Panc1 (cell line): ENCODE measurements around the gene GPC6.

Source experiments
- POLR2AphosphoS5 ChIP-seq: IDR thresholded peaks from 2 replicates; pipeline ENCODE4 v1.6.1; 2012; ENCODE audit warnings: mild to moderate bottlenecking, low read depth, low read length, moderate library complexity
- TCF7L2 ChIP-seq: IDR thresholded peaks from 2 replicates; pipeline ENCODE4 v1.6.1; 2011; ENCODE audit warnings: mild to moderate bottlenecking, low read depth, low read length, inconsistent platforms
- TF ChIP-seq, protein P1 (sequence below): fragments of 450-650 bp; IDR thresholded peaks from 2 replicates; pipeline ENCODE4 v1.5.1; 2017; ENCODE audit warnings: mild to moderate bottlenecking
- TF ChIP-seq, protein P2 (sequence below), 2 experiments: IDR thresholded peaks; 2 replicates each; pipeline ENCODE4 v1.6.1; 2011 to 2012; ENCODE audit warnings: low read depth in 2 of 2, control low read depth in 1 of 2, low read length in 1 of 2, mild to moderate bottlenecking in 1 of 2, moderate library complexity in 1 of 2; ENCODE audit not compliant: insufficient read depth in 1 of 2

DNA sequence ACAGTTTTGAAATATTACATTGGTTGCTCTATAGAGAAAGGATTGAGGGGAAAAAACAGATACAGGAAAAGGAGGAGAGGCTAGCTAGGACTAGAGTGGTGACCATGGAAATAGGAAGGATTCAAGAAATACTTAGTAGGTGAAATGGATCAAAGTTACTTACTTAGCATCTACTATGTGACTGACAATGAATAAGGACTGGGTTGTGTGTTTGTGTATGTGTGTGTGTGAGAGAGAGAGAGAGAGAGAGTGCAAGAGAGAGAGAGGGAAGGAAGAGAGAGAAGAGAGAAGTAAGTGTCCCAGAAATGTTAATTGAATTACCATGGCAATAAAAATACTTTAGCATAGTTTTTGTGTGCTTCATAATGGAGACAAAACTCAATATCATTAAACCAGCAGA is 7.9 kb downstream of the GPC6 start:
- TF ChIP-seq POLR2AphosphoS5 (no peak), TCF7L2 (no peak)
- TF ChIP-seq, protein P1, sequence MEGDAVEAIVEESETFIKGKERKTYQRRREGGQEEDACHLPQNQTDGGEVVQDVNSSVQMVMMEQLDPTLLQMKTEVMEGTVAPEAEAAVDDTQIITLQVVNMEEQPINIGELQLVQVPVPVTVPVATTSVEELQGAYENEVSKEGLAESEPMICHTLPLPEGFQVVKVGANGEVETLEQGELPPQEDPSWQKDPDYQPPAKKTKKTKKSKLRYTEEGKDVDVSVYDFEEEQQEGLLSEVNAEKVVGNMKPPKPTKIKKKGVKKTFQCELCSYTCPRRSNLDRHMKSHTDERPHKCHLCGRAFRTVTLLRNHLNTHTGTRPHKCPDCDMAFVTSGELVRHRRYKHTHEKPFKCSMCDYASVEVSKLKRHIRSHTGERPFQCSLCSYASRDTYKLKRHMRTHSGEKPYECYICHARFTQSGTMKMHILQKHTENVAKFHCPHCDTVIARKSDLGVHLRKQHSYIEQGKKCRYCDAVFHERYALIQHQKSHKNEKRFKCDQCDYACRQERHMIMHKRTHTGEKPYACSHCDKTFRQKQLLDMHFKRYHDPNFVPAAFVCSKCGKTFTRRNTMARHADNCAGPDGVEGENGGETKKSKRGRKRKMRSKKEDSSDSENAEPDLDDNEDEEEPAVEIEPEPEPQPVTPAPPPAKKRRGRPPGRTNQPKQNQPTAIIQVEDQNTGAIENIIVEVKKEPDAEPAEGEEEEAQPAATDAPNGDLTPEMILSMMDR, result no peak
- TF ChIP-seq, protein P2, sequence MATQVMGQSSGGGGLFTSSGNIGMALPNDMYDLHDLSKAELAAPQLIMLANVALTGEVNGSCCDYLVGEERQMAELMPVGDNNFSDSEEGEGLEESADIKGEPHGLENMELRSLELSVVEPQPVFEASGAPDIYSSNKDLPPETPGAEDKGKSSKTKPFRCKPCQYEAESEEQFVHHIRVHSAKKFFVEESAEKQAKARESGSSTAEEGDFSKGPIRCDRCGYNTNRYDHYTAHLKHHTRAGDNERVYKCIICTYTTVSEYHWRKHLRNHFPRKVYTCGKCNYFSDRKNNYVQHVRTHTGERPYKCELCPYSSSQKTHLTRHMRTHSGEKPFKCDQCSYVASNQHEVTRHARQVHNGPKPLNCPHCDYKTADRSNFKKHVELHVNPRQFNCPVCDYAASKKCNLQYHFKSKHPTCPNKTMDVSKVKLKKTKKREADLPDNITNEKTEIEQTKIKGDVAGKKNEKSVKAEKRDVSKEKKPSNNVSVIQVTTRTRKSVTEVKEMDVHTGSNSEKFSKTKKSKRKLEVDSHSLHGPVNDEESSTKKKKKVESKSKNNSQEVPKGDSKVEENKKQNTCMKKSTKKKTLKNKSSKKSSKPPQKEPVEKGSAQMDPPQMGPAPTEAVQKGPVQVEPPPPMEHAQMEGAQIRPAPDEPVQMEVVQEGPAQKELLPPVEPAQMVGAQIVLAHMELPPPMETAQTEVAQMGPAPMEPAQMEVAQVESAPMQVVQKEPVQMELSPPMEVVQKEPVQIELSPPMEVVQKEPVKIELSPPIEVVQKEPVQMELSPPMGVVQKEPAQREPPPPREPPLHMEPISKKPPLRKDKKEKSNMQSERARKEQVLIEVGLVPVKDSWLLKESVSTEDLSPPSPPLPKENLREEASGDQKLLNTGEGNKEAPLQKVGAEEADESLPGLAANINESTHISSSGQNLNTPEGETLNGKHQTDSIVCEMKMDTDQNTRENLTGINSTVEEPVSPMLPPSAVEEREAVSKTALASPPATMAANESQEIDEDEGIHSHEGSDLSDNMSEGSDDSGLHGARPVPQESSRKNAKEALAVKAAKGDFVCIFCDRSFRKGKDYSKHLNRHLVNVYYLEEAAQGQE (IDR thresholded peaks at IDR 0.05; ENCODE audit: insufficient read depth in 1 of 2, low read depth in 2 of 2, low read length in 1 of 2), result no peak
